NCI-H446 treated with DMSO at 0.1 percent for 48 hours (cell line): ENCODE measurements around the gene TREML4.

Experiments used
- DNase-seq: peaks from one replicate; lab custom pipeline; 2025; lab: John Stamatoyannopoulos, UW

The TREML4 gene

DNA sequence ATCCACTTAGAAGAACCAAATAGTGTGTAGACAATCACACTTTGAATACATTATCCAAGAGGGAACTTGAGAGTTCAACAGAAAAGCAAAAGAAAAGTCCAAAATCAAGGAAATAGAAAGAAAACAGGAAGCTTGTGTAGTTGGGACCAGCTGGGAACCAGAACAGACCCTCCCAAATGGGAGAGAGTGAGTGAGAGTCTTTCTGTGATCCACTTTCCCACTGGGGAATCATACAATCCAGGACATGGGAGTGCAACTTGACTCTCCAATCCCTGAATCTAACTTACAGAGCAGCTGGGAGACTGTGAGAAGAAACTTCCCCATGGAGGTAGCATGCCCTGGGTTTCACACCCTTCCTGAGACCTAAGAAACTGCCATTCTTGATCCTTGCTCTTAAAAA, 27.0 kb downstream of the TREML4 start:
- DNase-seq, result no peak

DNA sequence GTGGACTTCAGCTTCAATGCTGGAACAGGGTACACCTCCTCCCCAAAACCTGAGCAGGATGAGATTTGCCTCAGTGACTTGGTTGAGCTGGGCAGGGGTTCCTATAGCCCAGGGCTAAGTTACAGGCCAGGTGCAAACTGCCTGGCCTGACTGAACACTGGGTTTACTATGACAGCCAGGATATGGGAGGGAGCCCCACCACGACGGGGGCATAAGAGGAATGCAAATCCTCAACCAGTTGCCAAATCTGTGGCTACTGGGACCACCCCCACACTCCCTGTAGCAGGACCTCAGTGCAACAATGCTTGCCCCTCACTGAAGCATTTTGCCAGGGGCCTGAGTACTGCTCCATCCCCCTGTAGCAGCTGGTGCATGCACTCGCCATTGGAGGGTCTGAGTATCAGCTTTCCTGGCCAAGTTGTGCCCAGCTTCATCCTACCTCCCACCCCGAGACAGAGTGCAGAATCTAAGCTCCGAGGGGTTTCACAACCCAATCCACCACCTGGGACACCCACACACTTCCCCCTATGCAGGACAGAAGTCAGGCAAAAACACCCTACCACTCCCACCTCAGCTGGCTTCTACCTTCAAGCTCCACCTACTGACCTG, 27.6 kb downstream of the TREML4 start:
- DNase-seq, result no peak

DNA sequence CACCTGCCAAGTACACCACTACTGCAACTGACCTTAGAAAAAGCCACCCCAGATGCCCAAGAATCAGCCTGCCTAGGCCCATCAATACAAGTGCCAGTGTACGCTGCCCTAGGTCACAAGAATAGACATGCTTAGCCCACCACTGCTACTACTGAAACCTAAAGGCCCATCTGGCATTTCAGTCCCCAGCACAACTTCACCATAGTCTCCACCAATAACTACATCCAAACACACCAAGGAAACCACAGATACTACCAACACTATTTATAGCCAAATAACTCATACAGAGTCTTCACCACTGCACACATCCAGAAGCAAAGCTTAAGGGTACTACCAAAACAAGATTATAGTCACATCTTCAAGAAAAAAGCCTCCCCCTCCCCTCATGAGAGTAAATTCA, 28.2 kb downstream of the TREML4 start:
- DNase-seq, result no peak

DNA sequence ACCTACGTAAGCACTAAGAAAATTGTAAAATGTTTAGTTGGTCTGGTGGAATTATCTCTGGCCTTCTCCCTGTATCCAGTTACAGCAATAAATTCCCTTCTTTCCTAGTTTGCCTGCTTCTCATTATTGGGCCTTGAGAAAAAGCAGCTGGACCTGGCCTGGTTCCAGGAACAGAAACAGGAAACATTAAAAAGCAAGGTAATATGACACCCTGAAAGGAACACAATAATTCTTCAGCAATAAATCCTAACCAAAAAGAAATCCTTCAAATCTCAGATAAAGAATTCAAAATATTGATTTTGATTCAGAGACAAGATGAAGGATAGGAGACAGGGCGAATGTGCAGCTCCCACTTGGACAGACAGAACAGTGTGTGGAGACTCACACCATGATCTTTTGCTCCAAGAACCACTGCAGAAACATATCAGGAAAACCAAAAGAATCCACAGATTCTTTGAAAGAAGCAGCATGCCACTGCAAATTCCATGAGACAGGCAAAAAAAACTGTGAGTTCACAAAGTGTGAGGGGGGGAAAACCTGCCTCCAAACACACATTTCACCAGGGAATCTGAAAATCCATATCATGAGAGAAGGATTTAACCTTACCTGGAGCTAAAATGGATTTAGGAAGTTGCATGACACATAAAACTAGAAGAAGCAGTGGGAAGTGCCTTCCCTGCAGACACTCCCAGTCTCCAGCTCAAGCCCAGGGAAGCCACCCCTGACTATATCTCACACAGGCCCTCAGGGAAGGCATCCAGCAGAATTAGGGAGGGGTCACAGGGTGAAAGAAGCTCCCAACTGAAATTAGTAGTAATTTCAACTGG, 29.4 kb downstream of the TREML4 start:
- DNase-seq, result peak; percentile 10

DNA sequence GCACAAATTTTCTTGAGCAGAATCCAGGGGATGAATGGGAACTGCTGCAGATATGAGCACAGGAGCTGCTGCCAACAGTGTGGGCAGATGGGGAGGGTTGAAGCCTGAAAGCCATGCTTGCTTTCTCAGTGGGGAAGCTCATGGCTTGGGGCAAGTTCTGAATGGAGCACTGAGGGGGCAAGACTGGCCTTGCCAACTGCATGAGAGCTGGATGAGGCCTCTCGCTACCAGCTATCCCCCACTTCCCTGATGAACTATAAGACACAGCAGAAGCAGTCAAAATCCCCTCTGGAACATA, 30.0 kb downstream of the TREML4 start:
- peak; percentile 61 for DNase-seq

DNA sequence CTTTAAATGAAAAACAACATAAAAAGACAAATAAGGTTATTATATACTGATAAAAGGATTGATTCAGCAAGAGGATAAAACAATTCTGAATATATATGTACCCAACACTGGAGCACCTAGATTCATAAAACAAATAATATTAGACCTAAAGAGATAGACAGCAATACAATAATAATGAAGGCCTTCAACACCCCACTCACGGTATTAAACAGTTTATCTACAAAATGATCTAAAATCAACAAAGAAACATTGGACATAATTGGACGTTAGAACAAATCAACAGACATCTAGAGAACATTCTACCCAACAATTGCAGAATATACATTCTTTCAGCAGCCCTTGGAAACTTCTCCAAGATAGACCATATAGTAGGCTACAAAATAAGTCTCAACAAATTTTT, 34.3 kb downstream of the TREML4 start:
- DNase-seq, result no peak

DNA sequence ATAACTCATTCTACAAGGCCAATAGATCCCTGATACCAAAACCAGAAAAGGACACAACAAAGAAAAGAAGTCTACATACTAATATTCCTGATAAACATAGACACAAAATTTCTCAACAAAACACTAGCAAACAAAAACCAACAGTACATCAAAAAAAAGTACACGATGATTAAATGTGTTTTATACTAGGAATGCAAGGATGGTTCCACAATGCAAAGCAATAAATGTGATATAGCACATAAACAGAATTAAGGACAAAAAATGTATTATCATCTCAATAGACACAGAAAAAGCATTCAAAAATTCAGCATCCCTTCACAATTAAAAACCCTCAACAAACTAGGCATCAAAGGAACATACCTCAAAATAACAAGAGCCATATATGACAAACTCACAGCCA, 35.1 kb downstream of the TREML4 start:
- DNase-seq, result no peak

DNA sequence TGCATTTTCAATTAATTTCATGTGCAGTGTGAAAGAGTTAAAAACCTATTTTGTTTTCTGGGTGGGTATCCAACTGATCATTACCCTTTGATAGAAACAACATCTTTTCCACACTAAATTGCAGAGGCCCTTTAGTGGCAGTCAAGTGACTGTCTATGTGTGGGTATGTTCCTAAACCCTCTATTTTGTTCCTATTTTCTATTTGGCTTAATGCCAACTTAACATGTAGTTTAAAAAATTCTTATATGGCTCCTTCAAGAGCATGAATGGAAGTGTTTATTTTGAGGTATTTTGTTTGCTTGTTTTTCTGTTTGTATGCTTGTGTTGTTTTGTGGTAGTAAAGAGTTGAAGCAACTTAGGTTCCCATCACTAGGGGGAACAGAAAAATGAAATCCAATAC, 38.4 kb downstream of the TREML4 start:
- no peak for DNase-seq

DNA sequence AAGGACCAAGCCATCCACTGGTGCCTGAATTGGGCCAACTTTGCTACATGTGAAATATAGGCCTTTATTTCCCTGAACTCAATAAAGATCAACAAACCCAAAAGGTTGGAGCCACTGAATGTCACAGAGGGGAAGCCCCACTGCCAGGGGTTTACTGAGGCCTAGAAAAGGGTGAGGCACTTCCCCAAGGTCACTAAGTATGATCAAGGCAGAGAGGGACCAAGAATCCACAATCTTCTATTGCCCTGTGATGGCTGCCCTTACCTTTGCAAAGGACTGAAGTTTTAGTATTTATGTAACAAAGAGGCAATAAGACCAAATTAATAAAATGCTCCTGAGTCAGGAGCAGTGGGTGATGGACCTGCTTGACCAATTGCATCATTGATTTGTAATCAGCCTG, 40.3 kb downstream of the TREML4 start:
- DNase-seq, result no peak

DNA sequence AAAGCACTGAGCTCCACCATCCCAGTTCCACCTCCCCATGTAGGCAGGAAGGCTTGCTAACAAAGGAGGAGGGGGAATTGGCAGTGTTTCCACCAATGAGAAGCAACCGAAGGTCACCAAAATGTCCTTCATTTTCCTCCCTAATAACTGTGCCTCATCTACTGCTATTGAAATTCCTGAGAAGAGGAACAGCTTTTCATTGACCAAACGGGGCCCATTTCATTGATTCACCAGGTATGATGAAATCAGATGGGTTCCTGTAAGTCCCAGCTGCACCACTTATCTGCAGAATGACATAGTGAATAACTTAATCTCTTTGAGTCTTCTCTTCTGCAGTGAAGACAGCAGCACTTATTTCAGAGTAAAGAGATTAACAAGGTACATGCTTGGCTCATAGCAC, 41.0 kb downstream of the TREML4 start:
- DNase-seq, result no peak

DNA sequence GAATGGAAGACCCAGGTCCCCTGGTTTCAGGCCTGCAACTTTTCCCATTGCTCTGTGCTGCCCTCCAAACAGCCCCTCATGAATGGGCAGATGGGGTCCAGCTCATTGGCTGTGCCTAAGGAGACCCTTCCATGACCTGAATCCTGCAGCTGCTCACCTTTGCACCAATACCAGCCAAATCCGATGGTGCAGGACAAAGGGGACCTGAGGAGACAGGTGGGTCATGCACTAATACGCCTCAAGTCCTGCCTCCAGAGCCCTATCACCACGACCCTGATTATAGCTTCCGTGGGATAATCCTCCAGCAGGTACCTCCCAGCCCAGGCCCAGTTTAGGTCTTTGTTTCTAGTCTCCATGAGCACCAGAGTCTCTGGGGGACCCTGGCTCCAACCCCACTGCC, 41.6 kb downstream of the TREML4 start:
- no peak for DNase-seq

DNA sequence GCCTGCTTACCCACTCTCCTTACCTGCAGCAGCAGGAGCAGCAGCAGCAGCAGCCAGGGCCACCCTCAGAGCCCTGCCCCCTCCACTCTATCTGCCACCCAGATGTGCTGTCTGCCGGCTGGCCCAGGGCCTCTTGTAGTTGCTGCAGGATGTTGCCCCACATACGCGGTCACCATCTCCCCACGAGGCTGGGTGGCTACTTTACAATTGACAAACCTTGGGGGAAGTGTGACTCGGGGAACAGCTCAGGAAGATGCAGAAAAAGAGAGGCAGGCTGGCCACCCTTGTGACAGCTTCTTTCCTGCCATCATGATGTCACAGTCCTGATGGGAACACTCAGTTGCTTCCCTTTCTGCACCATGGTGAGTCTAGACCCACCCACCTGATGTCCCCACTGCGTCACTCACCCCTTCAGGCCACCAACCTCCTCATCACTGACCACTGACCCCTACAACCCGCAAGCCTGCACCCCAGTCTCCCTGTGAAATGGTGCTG, 43.8 kb downstream of the TREML4 start:
- no peak for DNase-seq

DNA sequence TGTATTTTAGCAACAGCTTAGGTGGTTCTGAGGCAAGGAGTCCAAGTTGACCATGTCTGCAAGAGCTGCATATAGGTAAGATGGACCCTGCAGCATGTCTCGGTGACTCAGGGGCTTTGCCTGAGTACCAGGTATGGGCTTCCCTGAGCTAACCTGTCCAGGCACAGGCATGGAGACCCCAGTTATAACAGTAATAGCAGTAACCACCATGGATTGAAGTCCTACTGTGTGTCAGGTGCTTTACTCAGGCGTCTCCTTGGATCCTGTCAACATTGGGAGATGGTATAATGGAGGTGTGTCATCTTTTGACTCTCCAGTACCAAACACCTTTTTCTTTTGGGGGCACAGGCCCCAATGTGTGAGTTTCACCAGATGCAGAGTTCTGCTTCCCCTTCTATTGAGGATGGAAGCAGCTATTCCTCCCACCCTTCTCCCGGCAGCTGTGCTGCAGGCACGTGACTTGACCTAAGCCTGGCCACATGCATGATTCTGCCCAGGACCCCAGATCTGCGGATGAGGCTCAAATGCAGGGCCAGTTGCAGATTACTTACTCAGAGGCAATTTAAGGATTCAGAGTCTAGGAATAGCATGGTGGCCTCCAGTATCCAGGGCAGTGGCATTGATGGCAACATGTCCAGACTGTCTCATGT, 44.6 kb downstream of the TREML4 start:
- DNase-seq, result no peak

DNA sequence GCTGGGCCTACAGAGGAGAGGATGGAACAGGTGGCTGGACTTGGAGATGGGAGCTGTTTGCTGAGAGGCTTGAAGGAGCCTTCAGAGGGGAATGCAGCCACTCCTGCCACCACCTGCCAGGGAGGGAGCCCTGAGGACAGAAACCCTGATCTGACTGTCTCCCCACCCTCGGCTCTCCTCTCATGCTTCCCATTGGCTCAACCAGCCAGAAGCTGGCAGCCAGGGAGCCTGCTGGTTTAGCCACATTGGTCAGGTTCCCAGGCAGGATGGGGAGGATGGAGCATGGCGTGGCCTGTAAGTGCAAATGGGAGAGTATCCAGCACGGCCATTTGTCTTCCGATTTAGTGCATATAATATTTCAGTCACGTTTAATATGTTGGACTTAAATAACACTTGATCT, 45.6 kb downstream of the TREML4 start:
- no peak for DNase-seq

DNA sequence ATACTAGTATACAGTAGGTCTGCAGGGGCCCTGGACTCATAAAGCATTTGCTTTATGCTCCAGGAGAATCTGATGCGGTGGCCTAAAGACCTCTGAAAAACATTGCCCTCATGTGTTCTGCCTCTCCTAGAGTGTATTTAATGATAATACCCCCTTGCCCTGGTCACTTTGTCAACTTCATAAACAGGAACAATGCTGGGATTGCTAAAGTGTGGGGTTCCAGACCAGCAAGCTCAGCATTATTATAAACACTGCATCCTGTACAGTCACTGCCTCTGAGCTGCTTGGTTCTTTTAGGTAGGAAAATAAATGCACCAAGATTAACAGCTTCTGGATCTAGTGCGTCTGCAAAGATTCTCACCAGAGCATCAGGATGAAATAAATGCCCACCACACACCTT, 46.1 kb downstream of the TREML4 start:
- no peak for DNase-seq

DNA sequence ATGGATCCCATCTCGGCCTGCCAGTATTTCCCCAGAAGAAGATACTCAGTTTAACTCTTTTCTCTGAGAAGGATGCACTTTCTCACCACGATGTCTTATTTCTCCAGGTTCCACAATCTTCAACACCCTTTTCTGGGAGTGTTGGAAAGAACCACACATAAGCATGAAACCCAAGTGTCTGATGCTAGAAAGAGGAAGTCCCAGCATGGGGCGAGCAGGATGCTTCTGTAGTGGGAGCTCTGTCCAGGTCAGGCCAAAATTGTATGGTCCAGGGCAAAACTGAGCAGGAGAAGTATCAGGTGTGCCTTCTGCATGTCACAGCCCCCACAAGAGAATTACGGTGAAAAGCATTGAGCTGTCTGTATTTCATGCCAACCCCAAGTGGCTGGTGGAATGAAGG, 47.3 kb downstream of the TREML4 start:
- no peak for DNase-seq

DNA sequence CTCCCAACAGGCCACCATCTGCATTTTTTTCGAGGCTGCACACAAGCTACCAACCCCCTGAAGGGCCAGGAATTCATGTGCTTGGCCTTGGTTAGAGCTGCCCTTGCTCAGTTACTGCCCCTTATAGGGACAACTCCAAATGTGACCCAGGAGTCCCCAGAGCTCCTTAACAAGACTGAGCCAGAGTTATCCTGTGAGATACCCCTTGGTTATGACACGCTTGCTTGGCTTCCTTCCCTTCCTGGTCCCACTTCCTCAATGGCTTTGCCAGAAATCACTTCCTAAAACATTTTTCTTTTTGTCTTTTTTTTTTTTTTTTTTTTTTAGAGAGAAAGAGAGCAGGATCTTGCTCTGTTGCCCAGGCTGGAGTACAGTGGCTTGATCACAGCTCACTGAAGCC, 49.5 kb downstream of the TREML4 start:
- DNase-seq, result no peak

DNA sequence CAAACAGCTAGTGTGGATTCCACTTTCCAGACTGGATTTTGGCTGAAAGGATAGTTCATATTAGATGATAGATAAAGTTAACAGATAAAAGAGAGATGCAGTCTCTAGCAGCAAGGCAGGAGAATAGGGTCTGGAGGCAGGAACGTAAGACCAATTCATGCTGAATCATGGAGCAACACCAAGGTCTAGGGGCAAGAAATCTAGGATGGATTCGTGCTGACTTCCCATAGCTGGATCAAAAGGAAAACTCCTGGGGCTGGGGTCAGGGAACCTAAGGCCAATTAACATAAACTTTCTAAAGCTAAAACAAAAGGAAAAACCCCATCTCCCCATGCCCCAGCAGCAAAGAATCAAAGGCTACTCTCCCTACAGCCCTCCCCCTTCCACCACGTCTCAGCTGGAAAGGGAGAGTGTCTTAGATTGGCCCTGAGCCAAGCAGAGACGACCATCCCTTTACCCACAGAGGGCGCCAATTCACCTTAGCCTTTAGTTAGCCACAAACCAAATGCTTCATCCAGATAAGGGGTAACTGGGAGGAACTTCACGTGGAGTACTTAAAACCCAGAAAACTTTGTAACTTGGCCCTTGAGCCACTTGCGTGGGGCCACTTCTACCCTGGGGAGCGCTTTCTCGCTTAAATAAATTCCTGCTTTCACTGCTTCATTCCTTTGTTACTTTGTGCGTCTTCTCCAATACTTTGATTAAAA, 50.7 kb downstream of the TREML4 start:
- no peak for DNase-seq

DNA sequence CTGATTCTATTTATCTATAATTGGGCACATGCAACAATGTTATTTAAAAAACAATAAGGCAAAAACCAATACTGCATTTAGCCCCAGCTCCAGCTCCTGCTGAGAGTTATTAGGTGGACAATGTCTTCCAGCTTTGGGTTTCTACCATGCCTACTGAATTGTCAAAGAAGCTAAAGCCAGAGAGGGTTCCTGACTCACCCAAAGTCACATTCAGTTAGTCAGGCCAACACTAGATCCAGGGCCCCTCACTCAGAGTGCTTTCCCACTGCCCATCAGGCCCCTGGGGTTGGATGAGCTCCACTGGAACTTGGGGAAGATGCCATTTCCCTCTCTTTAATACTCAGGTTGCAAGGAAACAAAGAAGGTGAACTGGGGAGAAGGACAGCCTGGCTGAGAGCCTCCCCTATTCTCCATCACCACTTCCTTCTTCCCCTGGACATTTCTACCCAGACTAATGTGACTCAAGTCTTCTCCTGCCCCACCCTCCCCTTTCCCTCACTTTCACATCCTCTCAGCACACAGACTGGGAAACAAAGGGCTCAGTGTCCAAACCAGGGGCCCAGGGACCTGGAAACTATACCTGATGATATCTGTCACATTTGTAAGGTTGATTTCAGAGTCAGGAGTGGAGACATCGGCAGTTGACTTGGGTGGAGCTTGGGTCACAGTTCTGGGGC, 52.4 kb downstream of the TREML4 start:
- no peak for DNase-seq

DNA sequence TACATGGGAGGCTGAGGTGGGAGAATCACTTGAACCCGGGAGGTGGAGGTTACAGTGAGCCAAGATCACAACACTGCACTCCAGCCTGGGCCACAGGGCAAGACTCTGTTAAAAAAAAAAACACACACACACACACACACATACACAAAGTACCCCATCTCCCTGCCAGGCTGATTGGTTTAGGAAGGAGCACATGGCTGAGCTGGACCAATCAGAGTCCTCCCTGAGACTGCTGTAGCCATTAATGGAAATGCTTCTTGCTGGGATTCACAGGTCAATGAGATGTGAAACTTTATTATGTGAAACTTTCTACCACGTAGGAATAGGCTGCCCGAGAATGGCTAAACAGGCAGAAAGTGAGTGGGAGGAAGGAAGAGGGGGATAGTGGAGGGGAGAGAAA, 55.5 kb downstream of the TREML4 start:
- no peak for DNase-seq

DNA sequence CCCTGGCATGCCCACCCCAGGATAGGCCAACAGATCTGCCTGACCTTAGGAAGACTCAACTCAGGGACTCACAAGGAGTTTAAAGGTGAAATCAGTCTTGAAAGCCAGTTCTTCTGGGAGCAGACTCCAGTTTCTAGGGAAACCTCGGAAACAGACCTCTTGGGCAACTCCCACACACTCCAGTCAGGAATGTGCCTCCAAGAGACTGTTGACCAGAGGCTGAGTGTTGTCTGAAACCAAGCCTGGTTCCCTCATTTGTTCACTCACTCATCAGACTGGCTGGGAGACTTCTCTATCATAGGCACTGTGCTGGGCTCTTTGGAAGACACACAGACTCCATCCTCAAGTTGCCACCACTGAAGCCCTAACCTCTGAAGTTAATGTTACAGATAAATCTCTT, 56.6 kb downstream of the TREML4 start:
- DNase-seq, result no peak
